ENCODE measurements around the gene NBPF4.
"Not testable (repeated sequence)": the region's sequence is repeated elsewhere in the genome, so short reads cannot be mapped to it uniquely, and the experiment has no call there.

The NBPF4 gene

DNA sequence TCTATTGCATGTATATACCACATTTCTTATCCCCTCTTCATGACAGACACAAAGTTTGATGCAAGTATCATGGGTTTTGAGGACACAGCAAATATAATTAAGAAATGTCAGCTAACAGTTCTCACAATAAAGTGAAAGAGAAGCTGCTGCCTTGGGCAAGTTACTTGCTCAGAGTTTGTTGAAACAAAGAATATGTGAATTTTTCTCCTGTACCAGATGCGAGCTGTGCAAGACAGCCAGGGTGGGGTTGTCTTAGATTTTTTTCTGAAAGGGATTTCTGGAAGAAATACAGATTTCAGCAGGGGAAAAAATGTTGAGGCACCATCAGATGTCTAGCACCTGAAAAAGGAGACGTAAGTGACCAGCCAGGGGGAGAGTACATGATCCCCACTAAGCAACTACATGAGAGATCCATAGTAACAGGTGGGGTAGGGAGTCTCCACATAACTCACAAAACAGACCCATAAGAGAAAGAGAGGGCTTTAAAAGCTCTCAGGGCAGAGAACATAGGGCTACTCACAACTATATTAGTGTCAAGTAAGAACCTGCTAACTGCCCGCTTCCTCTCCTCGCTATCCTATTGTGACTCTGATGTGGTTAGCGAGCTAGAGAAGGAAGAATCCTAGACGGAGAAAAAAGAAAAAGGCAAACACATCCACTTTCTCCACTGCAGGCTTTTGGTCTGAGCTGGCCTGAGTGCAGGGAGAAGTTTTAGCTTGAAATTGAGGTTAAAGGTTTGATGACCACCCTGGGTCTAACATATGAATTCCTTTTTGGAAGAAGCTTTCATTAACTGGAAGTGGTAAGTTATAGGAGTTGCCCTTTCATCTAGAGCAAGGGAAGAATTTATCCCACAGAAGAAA is 27.6 kb downstream of the NBPF4 start:
- DNase-seq (ENCODE audit: low read depth), result not testable (repeated sequence)

GRCh38 chr1:108214641-108215465 is 29.0 kb downstream of the NBPF4 start:
- not testable (repeated sequence) for H3K4me3 ChIP-seq (replicated peaks; ENCODE audit: low read depth, low read length)

More for the DNA sequence above, 27.6 kb downstream of the NBPF4 start:
- not testable (repeated sequence) for H3K4me3 ChIP-seq (replicated peaks; ENCODE audit: low read depth, low read length)

GRCh38 chr1:108211014-108211413 is 32.9 kb downstream of the NBPF4 start:
- H3K4me3 ChIP-seq (replicated peaks; ENCODE audit: low read depth, low read length), result no peak overlapping the region
- TF ChIP-seq, protein P1, sequence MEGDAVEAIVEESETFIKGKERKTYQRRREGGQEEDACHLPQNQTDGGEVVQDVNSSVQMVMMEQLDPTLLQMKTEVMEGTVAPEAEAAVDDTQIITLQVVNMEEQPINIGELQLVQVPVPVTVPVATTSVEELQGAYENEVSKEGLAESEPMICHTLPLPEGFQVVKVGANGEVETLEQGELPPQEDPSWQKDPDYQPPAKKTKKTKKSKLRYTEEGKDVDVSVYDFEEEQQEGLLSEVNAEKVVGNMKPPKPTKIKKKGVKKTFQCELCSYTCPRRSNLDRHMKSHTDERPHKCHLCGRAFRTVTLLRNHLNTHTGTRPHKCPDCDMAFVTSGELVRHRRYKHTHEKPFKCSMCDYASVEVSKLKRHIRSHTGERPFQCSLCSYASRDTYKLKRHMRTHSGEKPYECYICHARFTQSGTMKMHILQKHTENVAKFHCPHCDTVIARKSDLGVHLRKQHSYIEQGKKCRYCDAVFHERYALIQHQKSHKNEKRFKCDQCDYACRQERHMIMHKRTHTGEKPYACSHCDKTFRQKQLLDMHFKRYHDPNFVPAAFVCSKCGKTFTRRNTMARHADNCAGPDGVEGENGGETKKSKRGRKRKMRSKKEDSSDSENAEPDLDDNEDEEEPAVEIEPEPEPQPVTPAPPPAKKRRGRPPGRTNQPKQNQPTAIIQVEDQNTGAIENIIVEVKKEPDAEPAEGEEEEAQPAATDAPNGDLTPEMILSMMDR (IDR thresholded peaks at IDR 0.05; ENCODE audit: low read length, missing control alignments), result no peak
- DNase-seq (ENCODE audit: low read depth), result no peak

More at GRCh38 chr1:108214641-108215465, 29.0 kb downstream of the NBPF4 start:
- TF ChIP-seq, protein P1 (IDR thresholded peaks at IDR 0.05; ENCODE audit: low read length, missing control alignments), result peak; percentile 46
- peak; percentile 23 for DNase-seq (ENCODE audit: low read depth)

- H3K4me3 ChIP-seq (replicated peaks; ENCODE audit: low read depth, low read length), result no peak overlapping the region
- DNase-seq (ENCODE audit: low read depth), result no peak
- TF ChIP-seq, protein P1 (IDR thresholded peaks at IDR 0.05; ENCODE audit: low read length, missing control alignments), result no peak
Measured at GRCh38 chr1:108209456-108210108, 34.3 kb downstream of the NBPF4 start.

DNA sequence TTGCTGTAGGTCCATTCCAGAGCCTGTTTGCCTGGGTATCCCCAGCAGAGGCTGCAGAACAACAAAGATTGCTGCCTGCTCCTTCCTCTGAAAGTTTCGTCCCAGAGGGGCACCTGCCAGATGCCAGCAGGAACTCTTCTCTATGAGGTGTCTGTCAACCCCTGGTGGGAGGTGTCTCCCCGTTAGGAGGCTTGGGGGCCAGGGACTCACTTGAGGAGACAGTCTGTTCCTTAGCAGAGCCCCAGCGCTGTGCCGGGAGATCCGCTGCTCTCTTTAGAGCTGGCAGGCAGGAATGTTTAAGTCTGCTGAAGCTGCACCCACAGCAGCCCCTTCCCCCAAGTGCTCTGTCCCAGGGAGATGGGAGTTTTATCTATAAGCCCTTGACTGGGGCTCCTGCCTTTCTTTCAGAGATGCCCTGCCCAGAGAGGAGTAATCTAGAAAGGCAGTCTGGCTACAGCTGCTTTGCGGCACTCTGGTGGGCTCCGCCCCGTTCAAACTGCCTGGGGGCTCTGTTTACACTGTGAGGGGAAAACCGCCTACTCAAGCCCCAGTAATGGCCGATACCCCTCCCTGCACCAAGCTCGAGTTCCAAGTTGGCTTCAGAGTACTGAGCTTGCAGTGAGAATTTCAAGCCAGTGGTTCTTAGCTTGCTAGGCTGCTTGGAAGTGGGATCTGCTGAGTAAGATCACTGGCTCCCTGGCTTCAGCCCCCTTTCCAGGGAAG is 35.0 kb downstream of the NBPF4 start:
- DNase-seq (ENCODE audit: low read depth), result no peak
- TF ChIP-seq, protein P1 (IDR thresholded peaks at IDR 0.05; ENCODE audit: low read length, missing control alignments), result no peak

GRCh38 chr1:108203582-108203981 is 40.3 kb downstream of the NBPF4 start:
- DNase-seq (ENCODE audit: low read depth); H3K4me3 ChIP-seq (replicated peaks; ENCODE audit: low read depth, low read length): not testable (repeated sequence)

More for the DNA sequence above, 35.0 kb downstream of the NBPF4 start:
- H3K4me3 ChIP-seq (replicated peaks; ENCODE audit: low read depth, low read length), result no peak overlapping the region

- no peak for DNase-seq (ENCODE audit: low read depth)
- TF ChIP-seq, protein P1 (IDR thresholded peaks at IDR 0.05; ENCODE audit: low read length, missing control alignments), result no peak
- no peak overlapping the region for H3K4me3 ChIP-seq (replicated peaks; ENCODE audit: low read depth, low read length)
Measured at GRCh38 chr1:108201687-108202086, 42.2 kb downstream of the NBPF4 start.
